Motor neuron (in vitro differentiated cells): Measurements from ENCODE around the gene EXO1. TPM values are rescaled to one million over a fixed set of nuclear protein-coding genes. Genes with fewer than 3 reads are reported as not detected.

Experiments used
- ATAC-seq, 8 experiments: fragments of 200-7000 bp; cut with Tn5 transposase; replicated peaks in 6 of 8; 2 replicates each; pipeline ENCODE4 v1.8.0; 2021; ENCODE audit warnings: mild to moderate bottlenecking in 8 of 8, moderate library complexity in 8 of 8
- H3K27ac ChIP-seq, 2 donors: fragments of 250-450 bp; sonication (Bioruptor Pico); 2 replicates each; pipeline ENCODE4 v1.9.0; 2021; ENCODE audit warnings: antibody characterized with exemption in 2 of 2, mild to moderate bottlenecking in 2 of 2, moderate library complexity in 1 of 2
- H3K4me1 ChIP-seq, 2 donors: fragments of 250-450 bp; sonication (Bioruptor Pico); replicated peaks in 1 of 2; 2 replicates each; pipeline ENCODE4 v1.6.1; 2021; ENCODE audit warnings: antibody characterized with exemption in 2 of 2, mild to moderate bottlenecking in 2 of 2, moderate library complexity in 1 of 2
- H3K4me3 ChIP-seq, 5 donors: fragments of 250-450 bp; sonication (Bioruptor Pico); 2 replicates each; pipeline ENCODE4 v1.9.0; 2021; ENCODE audit warnings: antibody characterized with exemption in 5 of 5, mild to moderate bottlenecking in 5 of 5, moderate library complexity in 4 of 5
- WGBS, 10 experiments: fragments of 450-650 bp; shearing (Covaris generic); methylation state at CpG; one replicate each; pipeline ENCODE4 v1.0.0; 2022; 5-methylcytosine and 5-hydroxymethylcytosine counted together
- in situ Hi-C, 9 experiments: fragments of 400-800 bp; cut with MboI; loops; one replicate each; pipeline ENCODE4 v1.15.0; 2021; ENCODE audit warnings: low sequenced_read_pairs in 9 of 9, low pct_unique_long_range_greater_than_20kb in 2 of 9; ENCODE audit not compliant: unreplicated experiment in 9 of 9
- total RNA-seq, 8 experiments: library from RNA; unstranded; fragments of 300-600 nt; gene quantifications; 2 replicates each; pipeline versions ENCODE4 v1.2.3 to v1.2.4, GENCODE V29; 2022

The EXO1 gene
- total RNA-seq, 8 experiments from 2014 or later = 0.92 to 29.6 (median 1.6) TPM

- in situ Hi-C loops = no loop called here
- Histone ChIP-seq H3K4me1 (peaks cover 0 to 9% of the 10 kb centered on the region in 2 donors), H3K4me3 (no peak overlapping the region), H3K27ac (no peak overlapping the region)
- ATAC-seq = no peak
These were observed 52.4 kb downstream of the EXO1 start for GRCh38 chr1:241900381-241900780.

- 0 to 73% (median 27%) methylated on average over 1 to 4 of the region's 5 CpGs; no CpG with 5 or more reads in 1 of the 10 experiments for WGBS, 10 experiments
- peaks cover 0 to 9% of the 10 kb centered on the region in 2 donors for H3K4me1 ChIP-seq
- in situ Hi-C loops = no loop called here
- H3K4me3 ChIP-seq = no peak overlapping the region
- peak in 6 of 8 experiments; percentile 20 to 100 (median 100) for ATAC-seq
- no peak overlapping the region for H3K27ac ChIP-seq
These were observed 54.5 kb downstream of the EXO1 start for GRCh38 chr1:241902391-241903065.

- H3K4me3 ChIP-seq = no peak overlapping the region
- in situ Hi-C loops = no loop called here
- H3K4me1 ChIP-seq = no peaks in the 10 kb centered on the region
- no peak overlapping the region for H3K27ac ChIP-seq
- 85 to 100% (median 92%) methylated on average over 1 to 7 of the region's 7 CpGs; no CpG with 5 or more reads in 2 of the 10 experiments for WGBS, 10 experiments
- ATAC-seq = no peak
These were observed 68.2 kb downstream of the EXO1 start for GRCh38 chr1:241916196-241916595.

GRCh38 chr1:241917487-241917886, 69.5 kb downstream of the EXO1 start:
- H3K4me1 ChIP-seq = no peaks in the 10 kb centered on the region
- no peak overlapping the region for H3K27ac ChIP-seq
- no peak for ATAC-seq
- WGBS, 10 experiments = 74 to 100% (median 96%) methylated on average over 2 to 10 of the region's 12 CpGs; no CpG with 5 or more reads in 4 of the 10 experiments
- no peak overlapping the region for H3K4me3 ChIP-seq
- in situ Hi-C loops = no loop called here

GRCh38 chr1:241918879-241919278, 70.9 kb downstream of the EXO1 start:
- in situ Hi-C loops = no loop called here
- peak in 7 of 8 experiments; percentile 83 to 100 (median 93) for ATAC-seq
- H3K27ac ChIP-seq = no peak overlapping the region
- H3K4me1 ChIP-seq = no peaks in the 10 kb centered on the region
- WGBS, 10 experiments = 0 to 83% (median 65%) methylated on average over 1 to 5 of the region's 5 CpGs; no CpG with 5 or more reads in 2 of the 10 experiments
- no peak overlapping the region for H3K4me3 ChIP-seq

- no peak for ATAC-seq
- H3K4me1 ChIP-seq = no peaks in the 10 kb centered on the region
- in situ Hi-C loops = no loop called here
- no peak overlapping the region for H3K4me3 ChIP-seq
- no peak overlapping the region for H3K27ac ChIP-seq
- 59 to 100% (median 86%) methylated on average over 2 to 10 of the region's 10 CpGs for WGBS, 10 experiments
These were observed 76.2 kb downstream of the EXO1 start for GRCh38 chr1:241924080-241924808.

GRCh38 chr1:241926141-241926540, 78.1 kb downstream of the EXO1 start:
- no peak overlapping the region for H3K27ac ChIP-seq
- H3K4me3 ChIP-seq = no peak overlapping the region
- no peaks in the 10 kb centered on the region for H3K4me1 ChIP-seq
- in situ Hi-C loops = no loop called here
- WGBS, 10 experiments = 60 to 100% (median 85%) methylated on average over 1 to 5 of the region's 5 CpGs; no CpG with 5 or more reads in 2 of the 10 experiments
- ATAC-seq = no peak

- 0 to 100% (median 80%) methylated on average over 1 to 4 of the region's 4 CpGs; no CpG with 5 or more reads in 2 of the 10 experiments for WGBS, 10 experiments
- no peak for ATAC-seq
- Histone ChIP-seq H3K27ac (no peak overlapping the region), H3K4me1 (no peaks in the 10 kb centered on the region), H3K4me3 (no peak overlapping the region)
- in situ Hi-C loops = no loop called here
These were observed 79.3 kb downstream of the EXO1 start for GRCh38 chr1:241927321-241927720.

GRCh38 chr1:241932845-241933244, 84.8 kb downstream of the EXO1 start:
- in situ Hi-C loops = no loop called here
- WGBS, 10 experiments = 41 to 100% (median 74%) methylated on average over 1 to 4 of the region's 6 CpGs; no CpG with 5 or more reads in 4 of the 10 experiments
- peaks cover 23 to 27% of the 10 kb centered on the region in 2 donors for H3K4me1 ChIP-seq
- ATAC-seq = no peak
- H3K27ac ChIP-seq = no peak overlapping the region
- H3K4me3 ChIP-seq = no peak overlapping the region

- ATAC-seq = peak; percentile 88 to 100 (median 98)
- WGBS, 10 experiments = 4 to 80% (median 19%) methylated on average over 1 to 12 of the region's 12 CpGs; no CpG with 5 or more reads in 2 of the 10 experiments
- in situ Hi-C loops = no loop called here
- Histone ChIP-seq H3K4me1 (peaks cover 23 to 27% of the 10 kb centered on the region in 2 donors), H3K4me3 (peak overlapping the region in 2 of 5 donors; percentile 8 to 16), H3K27ac (peak overlapping the region; percentile 13 to 61)
These were observed 86.3 kb downstream of the EXO1 start for GRCh38 chr1:241934201-241934848.

- 34 to 72% (median 63%) methylated on average over 3 to 7 of the region's 7 CpGs; no CpG with 5 or more reads in 2 of the 10 experiments for WGBS, 10 experiments
- Histone ChIP-seq H3K27ac (peak overlapping the region; percentile 11 to 61), H3K4me1 (peaks cover 23 to 27% of the 10 kb centered on the region in 2 donors), H3K4me3 (no peak overlapping the region)
- in situ Hi-C loops = no loop called here
- ATAC-seq = peak in 3 of 8 experiments; percentile 11 to 48 (median 12)
These were observed 86.9 kb downstream of the EXO1 start for GRCh38 chr1:241934866-241935265.
